Fibroblast of lung (primary cell): ENCODE measurements around the gene MYD88. TPM values are rescaled to one million over a fixed set of nuclear protein-coding genes. Genes with fewer than 3 reads are reported as not detected.

Experiments
- DNase-seq, 2 donors: peaks; one replicate each; pipeline versions ENCODE4 v3.0.0 to v3.0.0-alpha.2; 2010; ENCODE audit warnings: low read depth in 2 of 2
- H2AFZ ChIP-seq: 2 replicates; pipeline ENCODE4 v1.5.1; 2012; ENCODE audit warnings: low read length, control low read depth, inconsistent platforms
- H3K27ac ChIP-seq: 2 replicates; pipeline ENCODE4 v1.5.1; 2011; ENCODE audit warnings: low read length, control low read depth; ENCODE audit not compliant: insufficient read depth
- H3K27me3 ChIP-seq: 2 replicates; pipeline ENCODE4 v1.5.1; 2011; ENCODE audit warnings: mild to moderate bottlenecking, low read length; ENCODE audit not compliant: control insufficient read depth, insufficient read depth
- H3K36me3 ChIP-seq: 2 replicates; pipeline ENCODE4 v1.5.1; 2011; ENCODE audit warnings: low read length; ENCODE audit not compliant: control insufficient read depth, insufficient read depth
- H3K4me1 ChIP-seq: 2 replicates; pipeline ENCODE4 v1.5.1; 2011; ENCODE audit warnings: low read length; ENCODE audit not compliant: control insufficient read depth, insufficient read depth; ENCODE audit errors: extremely low read depth
- H3K4me2 ChIP-seq: 2 replicates; pipeline ENCODE4 v1.5.1; 2011; ENCODE audit warnings: low read length, control low read depth; ENCODE audit not compliant: insufficient read depth; ENCODE audit errors: extremely low read depth
- H3K4me3 ChIP-seq, 4 experiments: fragments of 200-600 bp in 1 of 4; sonication (generic) in 1 of 4; replicated peaks in 1 of 4; 2 replicates each; pipeline ENCODE4 v1.5.1; 2011 to 2016; ENCODE audit warnings: low read length in 4 of 4, low read depth in 3 of 4, mild to moderate bottlenecking in 3 of 4, control low read depth in 2 of 4, inconsistent platforms in 1 of 4, mixed read lengths in 1 of 4; ENCODE audit not compliant: insufficient read depth in 1 of 4; ENCODE audit errors: control extremely low read depth in 1 of 4
- H3K79me2 ChIP-seq: 2 replicates; pipeline ENCODE4 v1.5.1; 2012; ENCODE audit warnings: mild to moderate bottlenecking, low read length, inconsistent platforms; ENCODE audit not compliant: control insufficient read depth, insufficient read depth
- H3K9ac ChIP-seq: 2 replicates; pipeline ENCODE4 v1.5.1; 2011; ENCODE audit warnings: mild to moderate bottlenecking, low read length, control low read depth; ENCODE audit not compliant: insufficient read depth
- H3K9me3 ChIP-seq: 2 replicates; pipeline ENCODE4 v1.5.1; 2012; ENCODE audit warnings: low read depth, low read length; ENCODE audit not compliant: control insufficient read depth, insufficient read depth
- H4K20me1 ChIP-seq: 2 replicates; pipeline ENCODE4 v1.5.1; 2011; ENCODE audit warnings: low read length; ENCODE audit not compliant: control insufficient read depth, insufficient read depth; ENCODE audit errors: extremely low read depth
- EZH2 ChIP-seq: IDR thresholded peaks from 2 replicates; pipeline ENCODE4 v1.5.1; 2012; ENCODE audit warnings: low read length, control low read depth, mild to moderate bottlenecking; ENCODE audit errors: missing control alignments
- polyA plus RNA-seq, 2 donors: library from polyadenylated mRNA; depleted of rRNA in 1 of 2; stranded (reverse) in 1 of 2; unstranded in 1 of 2; fragments of >200 nt; gene quantifications; 2 replicates each; pipeline ENCODE4 v1.2.1, GENCODE V29; 2011 to 2012; ENCODE audit warnings: missing spikeins in 1 of 2
- total RNA-seq: library from RNA; depleted of rRNA; stranded (reverse); fragments of >200 nt; gene quantifications from 2 replicates; pipeline ENCODE4 v1.2.1, GENCODE V29; 2014
- TF ChIP-seq, protein P1 (sequence below), 2 donors: IDR thresholded peaks in 1 of 2; conservative IDR thresholded peaks in 1 of 2; 1 replicate in 1 of 2; 2 replicates in 1 of 2; pipeline ENCODE4 v1.5.1; 2011 to 2012; ENCODE audit warnings: low read length in 2 of 2, control low read depth in 1 of 2, inconsistent platforms in 1 of 2, low read depth in 1 of 2, mild to moderate bottlenecking in 1 of 2

Gene MYD88
- total and polyA plus RNA-seq, 2 donors (not counting 1 experiment from before 2014, with no cell fraction given): 12.1 to 22.1 TPM

DNA sequence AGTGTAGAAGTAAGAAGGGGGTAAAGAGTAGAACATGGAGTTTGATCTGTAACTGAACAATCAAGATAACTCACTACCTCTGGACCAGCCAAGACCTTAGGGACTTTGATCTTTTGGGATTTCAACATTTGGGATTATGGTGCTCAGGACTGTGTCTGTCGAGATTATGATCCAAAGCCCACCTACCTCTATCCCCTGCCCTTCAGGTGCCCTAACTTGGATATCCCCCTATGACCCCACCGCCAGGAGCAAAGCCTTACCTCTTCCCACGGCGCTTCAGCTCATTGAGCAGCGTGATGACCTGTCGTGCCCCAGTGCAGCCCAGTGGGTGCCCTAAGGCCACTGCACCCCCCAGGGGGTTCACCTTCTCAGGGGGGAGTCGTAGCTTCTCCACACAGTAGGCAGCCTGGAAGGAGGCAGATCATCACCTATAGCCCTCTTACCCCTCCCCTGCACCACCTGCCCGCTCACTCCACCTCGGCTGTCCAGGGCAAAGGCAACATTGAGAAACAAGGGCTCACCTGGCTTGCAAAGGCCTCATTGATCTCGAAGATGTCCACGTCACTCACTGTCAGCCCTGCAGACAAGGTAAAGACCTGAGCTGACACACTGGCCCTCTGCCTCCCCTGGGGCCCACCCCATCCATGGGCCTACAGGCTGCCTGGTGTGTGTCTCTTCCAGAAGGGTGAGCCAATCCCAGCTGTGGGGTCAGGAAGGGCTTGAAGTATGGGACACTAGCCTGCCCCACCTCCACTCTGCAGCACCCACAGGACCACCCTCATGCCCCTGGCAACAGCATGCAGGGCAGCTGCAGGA lies 12.9 kb upstream of the MYD88 start:
- DNase-seq: no peak
- no peak overlapping the region for H3K4me3 ChIP-seq

GRCh38 chr3:38126121-38126892 lies 12.2 kb upstream of the MYD88 start:
- H3K4me2 ChIP-seq: no peak overlapping the region
- no peaks in the 10 kb centered on the region for H3K27me3 ChIP-seq
- TF ChIP-seq, protein P1, sequence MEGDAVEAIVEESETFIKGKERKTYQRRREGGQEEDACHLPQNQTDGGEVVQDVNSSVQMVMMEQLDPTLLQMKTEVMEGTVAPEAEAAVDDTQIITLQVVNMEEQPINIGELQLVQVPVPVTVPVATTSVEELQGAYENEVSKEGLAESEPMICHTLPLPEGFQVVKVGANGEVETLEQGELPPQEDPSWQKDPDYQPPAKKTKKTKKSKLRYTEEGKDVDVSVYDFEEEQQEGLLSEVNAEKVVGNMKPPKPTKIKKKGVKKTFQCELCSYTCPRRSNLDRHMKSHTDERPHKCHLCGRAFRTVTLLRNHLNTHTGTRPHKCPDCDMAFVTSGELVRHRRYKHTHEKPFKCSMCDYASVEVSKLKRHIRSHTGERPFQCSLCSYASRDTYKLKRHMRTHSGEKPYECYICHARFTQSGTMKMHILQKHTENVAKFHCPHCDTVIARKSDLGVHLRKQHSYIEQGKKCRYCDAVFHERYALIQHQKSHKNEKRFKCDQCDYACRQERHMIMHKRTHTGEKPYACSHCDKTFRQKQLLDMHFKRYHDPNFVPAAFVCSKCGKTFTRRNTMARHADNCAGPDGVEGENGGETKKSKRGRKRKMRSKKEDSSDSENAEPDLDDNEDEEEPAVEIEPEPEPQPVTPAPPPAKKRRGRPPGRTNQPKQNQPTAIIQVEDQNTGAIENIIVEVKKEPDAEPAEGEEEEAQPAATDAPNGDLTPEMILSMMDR (conservative IDR thresholded peaks at IDR 0.05 in 1 of 2, IDR thresholded peaks at IDR 0.05 in 1 of 2; ENCODE audit: low read depth in 1 of 2, low read length in 2 of 2): no peak
- no peak for TF ChIP-seq EZH2
- no peaks in the 10 kb centered on the region for H3K79me2 ChIP-seq
- H4K20me1 ChIP-seq: no peaks in the 10 kb centered on the region
- H3K4me3 ChIP-seq: no peak overlapping the region
- no peak for DNase-seq
- no peak overlapping the region for H3K9ac ChIP-seq
- peaks cover 20% of the 10 kb centered on the region for H3K36me3 ChIP-seq
- no peaks in the 10 kb centered on the region for H3K9me3 ChIP-seq
- H3K4me1 ChIP-seq: no peaks in the 10 kb centered on the region
- H3K27ac ChIP-seq: no peak overlapping the region
- H2AFZ ChIP-seq: no peak overlapping the region

More for the DNA sequence above, 12.9 kb upstream of the MYD88 start:
- Histone ChIP-seq H3K9me3 (no peaks in the 10 kb centered on the region), H4K20me1 (no peaks in the 10 kb centered on the region), H3K36me3 (peaks cover 21% of the 10 kb centered on the region), H3K27me3 (no peaks in the 10 kb centered on the region), H3K4me2 (no peak overlapping the region), H3K4me1 (no peaks in the 10 kb centered on the region), H3K9ac (no peak overlapping the region), H3K79me2 (no peaks in the 10 kb centered on the region), H3K27ac (no peak overlapping the region), H2AFZ (no peak overlapping the region)
- no peak for TF ChIP-seq EZH2
- TF ChIP-seq, protein P1 (conservative IDR thresholded peaks at IDR 0.05 in 1 of 2, IDR thresholded peaks at IDR 0.05 in 1 of 2; ENCODE audit: low read depth in 1 of 2, low read length in 2 of 2): no peak

DNA sequence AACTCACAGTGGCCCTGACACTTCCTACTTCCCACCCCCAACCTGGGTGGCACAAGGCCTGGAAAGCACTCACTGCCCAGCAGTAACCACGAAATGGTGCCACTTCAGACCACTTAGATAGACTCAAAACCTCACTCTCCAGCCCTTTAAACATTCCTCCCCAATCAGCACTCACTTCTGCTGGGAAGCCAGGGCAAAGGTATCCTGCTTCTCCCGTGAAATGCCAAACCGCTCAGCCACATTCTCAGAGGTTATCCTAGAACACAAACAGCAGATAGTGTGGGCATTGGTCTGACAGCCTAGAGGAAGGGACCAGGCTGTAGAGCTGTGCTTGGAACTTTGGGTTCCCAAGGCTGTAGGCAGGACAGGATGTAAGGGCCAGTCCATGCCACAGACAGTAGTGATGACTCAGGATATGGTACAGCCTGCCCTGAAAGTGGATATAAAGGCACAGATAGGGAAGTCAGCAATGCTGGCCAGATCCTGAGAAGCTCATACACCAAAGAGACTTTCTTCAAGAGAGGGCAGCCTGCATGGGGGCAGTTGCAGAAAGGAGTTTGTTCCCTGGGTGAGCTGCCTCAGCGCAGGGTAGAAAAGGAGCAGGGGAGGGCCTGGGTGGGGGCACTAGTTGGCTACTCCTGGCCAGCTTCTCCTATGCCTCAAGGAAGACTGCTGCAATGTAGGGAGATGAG lies 10.7 kb upstream of the MYD88 start:
- H3K4me2 ChIP-seq: no peak overlapping the region
- no peak for DNase-seq
- no peaks in the 10 kb centered on the region for H3K79me2 ChIP-seq
- H3K27ac ChIP-seq: no peak overlapping the region
- H3K9me3 ChIP-seq: no peaks in the 10 kb centered on the region
- no peak for TF ChIP-seq EZH2
- TF ChIP-seq, protein P1 (conservative IDR thresholded peaks at IDR 0.05 in 1 of 2, IDR thresholded peaks at IDR 0.05 in 1 of 2; ENCODE audit: low read depth in 1 of 2, low read length in 2 of 2): no peak
- no peaks in the 10 kb centered on the region for H3K27me3 ChIP-seq
- H3K36me3 ChIP-seq: peaks cover 21% of the 10 kb centered on the region
- H3K4me3 ChIP-seq: no peak overlapping the region
- H3K9ac ChIP-seq: no peak overlapping the region
- H2AFZ ChIP-seq: no peak overlapping the region
- H3K4me1 ChIP-seq: no peaks in the 10 kb centered on the region
- H4K20me1 ChIP-seq: no peaks in the 10 kb centered on the region
